ENCODE measurements around the gene MUC3A.
A peak's percentile ranks its signal among the peaks of the same experiment; 100 is the strongest.
"Not testable (repeated sequence)": the region's sequence is repeated elsewhere in the genome, so short reads cannot be mapped to it uniquely, and the experiment has no call there.

Gene MUC3A

GRCh38 chr7:100971111-100972001, 22.0 kb downstream of the MUC3A start:
- no peak for DNase-seq (ENCODE audit: low read depth)

- DNase-seq (ENCODE audit: low read depth): no peak
Measured at GRCh38 chr7:100972002-100972347, 22.6 kb downstream of the MUC3A start.

- DNase-seq (ENCODE audit: low read depth): no peak
Measured at GRCh38 chr7:100974021-100974420, 24.7 kb downstream of the MUC3A start.

GRCh38 chr7:100975371-100975821, 26.1 kb downstream of the MUC3A start:
- no peak for DNase-seq (ENCODE audit: low read depth)

GRCh38 chr7:100978300-100978699, 29.0 kb downstream of the MUC3A start:
- no peak for DNase-seq (ENCODE audit: low read depth)

GRCh38 chr7:100983451-100984187, 34.3 kb downstream of the MUC3A start:
- DNase-seq (ENCODE audit: low read depth): no peak

- DNase-seq (ENCODE audit: low read depth): not testable (repeated sequence)
Measured at GRCh38 chr7:100984241-100984918, 35.0 kb downstream of the MUC3A start.

- DNase-seq (ENCODE audit: low read depth): not testable (repeated sequence)
Measured at GRCh38 chr7:100985033-100985797, 35.9 kb downstream of the MUC3A start.

GRCh38 chr7:100991631-100992030, 42.3 kb downstream of the MUC3A start:
- no peak for DNase-seq (ENCODE audit: low read depth)

- not testable (repeated sequence) for DNase-seq (ENCODE audit: low read depth)
Measured at GRCh38 chr7:100992280-100992679, 42.9 kb downstream of the MUC3A start.

- not testable (repeated sequence) for DNase-seq (ENCODE audit: low read depth)
Measured at GRCh38 chr7:100994671-100995070, 45.3 kb downstream of the MUC3A start.

GRCh38 chr7:100998530-100998929, 49.2 kb downstream of the MUC3A start:
- DNase-seq (ENCODE audit: low read depth): not testable (repeated sequence)

- DNase-seq (ENCODE audit: low read depth): not testable (repeated sequence)
Measured at GRCh38 chr7:100999334-100999733, 50.0 kb downstream of the MUC3A start.

- DNase-seq (ENCODE audit: low read depth): not testable (repeated sequence)
Measured at GRCh38 chr7:101000025-101000424, 50.7 kb downstream of the MUC3A start.

- DNase-seq (ENCODE audit: low read depth): not testable (repeated sequence)
Measured at GRCh38 chr7:101002333-101002732, 53.0 kb downstream of the MUC3A start.

- DNase-seq (ENCODE audit: low read depth): not testable (repeated sequence)
Measured at GRCh38 chr7:101007361-101007760, 58.0 kb downstream of the MUC3A start.

- DNase-seq (ENCODE audit: low read depth): no peak
Measured at GRCh38 chr7:101009629-101010028, 60.3 kb downstream of the MUC3A start.

GRCh38 chr7:101012931-101013330, 63.6 kb downstream of the MUC3A start:
- DNase-seq (ENCODE audit: low read depth): no peak

GRCh38 chr7:101015626-101016025, 66.3 kb downstream of the MUC3A start:
- no peak for DNase-seq (ENCODE audit: low read depth)

GRCh38 chr7:101017064-101017777, 67.9 kb downstream of the MUC3A start:
- DNase-seq (ENCODE audit: low read depth): peak; percentile 32
